Stimulated activated CD8-positive, alpha-beta memory T cell treated with anti-CD3 and anti-CD28 coated beads, Interleukin-12 subunit alpha, Interleukin-12 subunit beta, amount 100 ng/mL, for 24 hours (primary cell): ENCODE measurements around the gene ACP5.

Source experiments
- DNase-seq: peaks from one replicate; pipeline ENCODE4 v3.0.0-alpha.2; 2020; ENCODE audit errors: extremely low read depth

ACP5 gene

DNA sequence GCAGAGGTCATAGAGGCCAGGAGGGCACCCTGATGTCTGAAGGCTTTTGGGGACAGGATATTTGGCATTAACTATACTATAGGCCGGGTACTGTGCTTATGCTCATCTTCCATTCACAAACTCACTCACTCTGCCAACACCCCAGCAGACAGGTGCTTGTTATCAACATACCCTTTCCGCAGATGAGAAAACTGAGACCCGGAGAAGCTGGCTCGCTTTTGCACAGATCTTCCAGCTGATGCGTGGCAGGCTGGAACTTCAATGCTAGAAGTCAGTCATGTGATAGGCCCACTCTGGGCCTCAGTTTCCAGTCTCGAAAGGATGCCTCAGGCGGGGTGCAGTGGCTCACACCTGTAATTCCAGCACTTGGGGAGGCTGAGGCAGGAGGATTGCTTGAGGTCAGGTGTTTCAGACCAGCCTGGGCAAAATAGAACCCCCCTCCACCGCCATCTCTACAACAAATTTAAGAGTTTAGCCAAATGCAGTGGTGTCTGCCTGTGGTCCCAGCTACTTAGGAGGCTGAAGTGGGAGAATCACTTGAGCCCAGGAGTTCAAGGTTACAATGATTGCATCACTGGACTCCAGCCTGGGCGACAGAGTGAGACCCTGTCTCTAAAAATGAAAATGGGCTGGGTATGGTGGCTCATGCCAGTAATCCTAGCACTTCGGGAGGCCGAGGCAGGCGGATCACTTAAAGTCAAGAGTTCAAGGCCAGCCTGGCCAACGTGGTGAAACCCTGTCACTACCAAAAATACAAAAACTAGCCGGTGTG lies 29.3 kb downstream of the ACP5 start:
- no peak for DNase-seq

- no peak for DNase-seq
Observed at GRCh38 chr19:11541238-11541637, 36.2 kb downstream of the ACP5 start.

DNA sequence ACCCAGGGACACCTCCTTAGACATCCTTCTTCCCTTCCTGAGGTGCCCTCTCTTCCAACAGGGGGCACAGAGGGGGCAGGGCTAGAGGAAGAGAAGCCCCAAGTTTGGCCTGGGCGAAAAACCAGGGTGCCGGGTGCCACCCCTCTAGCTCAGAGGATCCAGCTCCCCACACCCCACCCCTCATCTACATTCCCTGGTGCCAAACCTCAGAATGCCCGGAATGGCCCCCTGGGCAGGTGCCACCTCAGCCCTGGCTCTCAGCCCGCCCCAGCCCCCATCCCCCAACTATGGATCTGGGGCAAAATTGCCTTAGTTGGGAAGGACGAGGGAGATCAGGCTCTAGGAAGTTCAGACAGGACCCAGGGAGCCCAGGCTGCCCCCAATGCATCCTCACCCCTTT lies 36.8 kb downstream of the ACP5 start:
- no peak for DNase-seq

- no peak for DNase-seq
Observed at GRCh38 chr19:11539495-11540365, 37.7 kb downstream of the ACP5 start.

DNA sequence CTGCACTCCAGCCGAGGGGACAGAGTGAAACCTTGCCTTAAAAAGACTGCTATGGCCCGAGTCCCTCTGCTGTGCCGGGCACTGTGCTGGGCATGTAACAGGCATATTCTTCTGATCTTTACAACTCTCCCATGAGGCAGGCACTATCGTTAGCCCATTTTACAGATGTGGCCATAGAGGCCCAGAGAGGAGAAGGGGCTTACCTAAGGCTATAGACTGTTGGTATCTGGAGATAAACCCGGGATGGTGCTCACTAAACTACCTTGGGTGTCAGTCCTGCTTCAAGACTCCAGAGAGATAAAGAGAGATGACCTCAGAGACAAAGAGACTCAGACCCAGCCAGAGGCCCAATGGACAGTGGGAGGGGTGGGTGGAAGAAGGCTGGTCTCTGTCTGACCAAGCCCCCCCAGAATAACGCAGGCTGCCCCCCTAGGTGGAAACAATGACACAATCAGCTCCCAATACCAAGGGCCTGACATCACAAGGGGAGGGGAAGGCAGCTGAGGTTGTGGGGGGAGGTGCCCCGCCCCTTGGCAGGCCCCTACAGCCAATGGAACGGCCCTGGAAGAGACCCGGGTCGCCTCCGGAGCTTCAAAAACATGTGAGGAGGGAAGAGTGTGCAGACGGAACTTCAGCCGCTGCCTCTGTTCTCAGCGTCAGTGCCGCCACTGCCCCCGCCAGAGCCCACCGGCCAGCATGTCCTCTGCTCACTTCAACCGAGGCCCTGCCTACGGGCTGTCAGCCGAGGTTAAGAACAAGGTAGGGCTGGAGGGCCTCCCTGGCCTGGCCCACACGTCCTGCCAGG lies 39.0 kb downstream of the ACP5 start, which contains the start of gene CNN1:
TSS of gene CNN1 (plus strand) at position 620 of the 805 bp plus-strand sequence. CDS start at position 697, 77 bp downstream.
- no peak for DNase-seq

DNA sequence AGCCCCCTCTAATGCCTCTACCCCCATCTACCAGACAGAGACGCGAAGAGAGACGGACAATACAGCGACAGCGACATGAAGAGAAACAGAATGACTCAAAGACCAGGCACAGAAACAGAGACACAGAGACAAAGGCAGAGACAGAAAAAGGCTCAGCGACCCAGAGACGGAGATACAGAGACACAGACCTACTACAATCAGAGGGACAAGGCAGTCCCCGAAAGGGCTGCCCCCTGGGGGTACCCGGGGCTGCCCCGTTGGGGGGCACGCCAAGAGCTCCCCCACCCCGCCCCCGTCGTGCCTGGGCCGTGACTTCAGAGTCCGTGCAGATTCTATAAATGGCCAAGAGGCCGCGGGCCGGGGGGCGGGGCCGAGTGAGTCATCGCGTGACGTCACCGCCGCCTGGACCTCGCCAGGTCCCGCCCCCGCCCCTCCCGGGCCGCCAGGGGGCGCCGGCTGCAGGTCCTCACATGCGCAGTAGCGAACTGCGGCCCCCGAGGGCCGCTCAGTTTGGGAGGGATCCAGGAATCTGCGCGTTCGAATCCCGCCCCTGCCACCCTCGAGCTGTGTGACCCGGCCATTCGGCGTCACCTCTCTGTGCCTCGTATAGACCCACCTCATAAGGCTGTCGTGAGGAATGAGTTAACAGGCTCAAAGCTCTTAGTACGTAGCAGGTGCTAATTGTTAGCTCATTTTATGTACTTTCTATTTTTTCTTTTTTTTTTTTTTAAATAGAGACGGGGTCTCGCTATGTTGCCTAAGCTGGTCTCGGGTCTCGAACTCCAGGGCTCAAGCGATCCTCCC lies 41.5 kb downstream of the ACP5 start:
- DNase-seq: peak; percentile 72

DNA sequence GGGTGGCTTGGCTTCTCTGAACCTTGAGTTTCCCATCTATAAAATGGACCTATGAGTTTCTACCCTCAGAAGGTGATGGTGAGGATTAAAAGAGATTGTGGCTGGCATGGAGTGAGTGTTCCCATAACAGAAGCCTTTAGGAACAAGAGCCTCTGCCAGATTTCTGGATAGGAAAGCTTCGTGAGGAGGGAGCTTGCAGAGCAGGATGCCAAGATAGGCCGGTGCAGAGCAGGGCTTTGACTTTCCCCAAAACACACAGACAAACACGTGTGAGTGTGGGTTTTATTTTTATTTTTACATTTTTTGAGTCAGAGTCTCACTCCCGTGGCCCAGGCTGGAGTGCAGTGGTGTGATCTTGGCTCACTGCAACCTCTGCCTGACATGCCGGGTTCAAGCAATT lies 42.5 kb downstream of the ACP5 start:
- no peak for DNase-seq

GRCh38 chr19:11534538-11534937 lies 42.9 kb downstream of the ACP5 start:
- no peak for DNase-seq

GRCh38 chr19:11530432-11530831 lies 47.0 kb downstream of the ACP5 start:
- DNase-seq: no peak

DNA sequence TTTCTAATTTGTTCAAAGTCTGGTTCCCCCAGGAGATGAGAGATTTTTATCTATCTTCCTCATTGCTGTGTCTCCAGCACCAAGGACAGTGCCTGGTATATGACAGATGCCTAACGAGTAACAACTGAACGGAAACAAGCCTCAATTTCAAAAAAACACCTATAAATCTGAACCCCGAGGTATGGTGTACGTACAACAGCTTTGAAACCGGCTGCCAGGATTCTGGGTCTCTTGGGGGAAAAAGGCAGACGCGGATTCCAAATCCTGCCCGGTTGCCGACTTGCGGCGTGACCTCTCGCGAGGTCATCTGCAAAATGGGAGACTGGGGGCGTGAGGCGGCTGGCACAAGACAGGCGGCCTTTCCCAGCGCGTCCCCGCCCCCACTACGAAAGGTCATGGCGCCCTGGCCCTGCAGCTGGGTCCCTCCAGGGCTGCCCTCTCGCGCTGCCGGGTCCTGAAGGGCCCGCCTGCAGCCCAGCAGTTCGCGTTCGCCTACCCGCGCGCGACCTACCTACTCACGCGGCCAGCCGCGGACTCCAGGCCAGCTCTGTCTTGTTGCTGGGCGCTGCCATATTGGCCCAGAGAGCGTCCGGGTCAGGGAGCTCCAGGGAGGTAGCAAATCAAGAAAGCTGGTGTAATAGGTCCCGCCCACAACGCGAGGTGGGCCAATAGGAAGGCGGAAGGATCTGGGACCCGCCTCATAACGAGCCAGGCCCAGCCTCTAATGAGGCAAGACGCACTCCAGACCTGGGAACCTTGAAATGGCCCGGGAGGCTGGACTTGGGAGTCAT lies 48.7 kb downstream of the ACP5 start, which contains the start of gene ECSIT:
TSS of gene ECSIT (minus strand) at position 584 of the 791 bp plus-strand sequence. CDS start 9,964 bp downstream, outside the sequence.
- peak; percentile 77 for DNase-seq
